ENCODE measurements around the gene AKAP1. TPM values are rescaled to one million over a fixed set of nuclear protein-coding genes. Genes with fewer than 3 reads are reported as not detected.
A peak's percentile ranks its signal among the peaks of the same experiment; 100 is the strongest.

Gene AKAP1
- total RNA-seq, 1 donor from 2014 or later, result 108 TPM

DNA sequence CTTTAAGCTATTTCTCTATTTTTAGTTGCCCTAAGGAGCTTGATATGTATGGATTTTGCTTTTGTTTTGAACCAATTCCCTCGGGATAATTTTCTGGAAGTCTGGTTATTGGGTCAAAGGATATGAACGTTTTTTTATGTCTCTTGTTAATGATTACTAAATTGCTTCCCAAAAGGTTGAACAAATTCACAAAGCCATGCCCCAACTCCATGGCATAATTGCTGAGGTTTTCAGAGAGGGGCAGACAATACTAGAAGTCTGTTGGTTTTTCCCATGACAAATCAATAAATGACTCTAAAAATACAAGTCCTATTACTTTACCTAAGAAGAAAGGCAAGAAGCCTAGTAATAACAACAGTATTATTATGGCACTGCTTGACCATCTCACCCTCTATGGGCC lies 11.4 kb upstream of the AKAP1 start:
- no peak for DNase-seq (ENCODE audit: low spot score)
- intact Hi-C loops (cut with DNase I), result no loop called here

DNA sequence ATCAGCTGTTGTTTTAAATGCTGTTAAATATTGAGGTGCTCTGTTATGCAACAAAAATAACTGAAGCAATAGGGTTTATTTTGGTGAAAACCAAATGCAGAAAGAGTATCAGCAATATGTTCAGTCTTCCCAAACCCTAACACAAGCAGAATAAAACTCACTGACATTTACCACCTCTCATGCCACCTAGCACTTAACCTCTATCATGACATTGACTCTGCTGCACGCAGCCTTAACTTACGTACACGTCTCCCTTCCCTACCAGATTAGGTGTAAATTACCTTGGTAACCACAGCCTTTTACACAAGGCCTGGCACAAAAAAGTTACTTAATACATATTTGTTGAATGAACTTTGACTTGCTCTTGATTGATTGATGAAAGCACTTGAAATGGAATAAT lies 9.9 kb upstream of the AKAP1 start:
- no peak for DNase-seq (ENCODE audit: low spot score)
- intact Hi-C loops (cut with DNase I), result no loop called here

DNA sequence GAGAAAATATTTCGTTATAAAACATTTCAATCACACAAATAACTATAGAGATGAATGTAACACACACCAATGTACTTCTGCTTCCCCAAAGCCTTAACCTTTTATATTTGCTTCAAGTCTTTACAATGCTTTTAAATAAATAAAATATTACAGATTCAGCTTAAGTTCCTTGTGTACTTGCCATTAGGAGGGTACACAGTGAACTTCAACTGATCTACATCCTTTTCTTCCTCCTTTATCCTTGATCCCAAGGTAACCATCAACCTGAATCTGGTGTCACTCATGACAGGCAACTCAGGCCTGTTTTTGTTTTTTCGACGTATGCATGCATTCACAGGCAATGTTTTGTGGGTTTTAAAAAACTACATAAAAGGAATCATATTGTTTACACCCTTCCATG lies 9.3 kb upstream of the AKAP1 start:
- no peak for DNase-seq (ENCODE audit: low spot score)
- intact Hi-C loops (cut with DNase I), result no loop called here

DNA sequence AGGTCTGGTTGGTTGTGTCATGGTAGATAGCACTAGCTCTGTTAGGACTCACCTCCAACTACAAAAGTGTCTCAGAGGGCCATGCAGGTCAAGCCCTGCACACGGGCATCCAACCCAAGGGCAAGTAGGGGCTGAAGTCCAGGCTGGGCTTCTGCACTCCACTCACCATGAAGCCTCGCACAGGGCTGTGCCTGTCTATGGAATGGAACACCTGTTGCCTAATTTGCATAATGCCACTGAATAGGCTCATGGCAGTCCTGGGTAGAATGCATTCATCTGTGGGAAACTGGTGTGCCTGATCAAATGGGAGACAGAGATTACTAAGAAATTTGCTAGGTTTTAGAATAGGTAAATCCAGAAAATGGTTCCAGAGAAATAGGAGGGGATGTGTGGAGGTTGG lies 8.0 kb upstream of the AKAP1 start:
- intact Hi-C loops (cut with DNase I), result no loop called here
- DNase-seq (ENCODE audit: low spot score), result no peak

DNA sequence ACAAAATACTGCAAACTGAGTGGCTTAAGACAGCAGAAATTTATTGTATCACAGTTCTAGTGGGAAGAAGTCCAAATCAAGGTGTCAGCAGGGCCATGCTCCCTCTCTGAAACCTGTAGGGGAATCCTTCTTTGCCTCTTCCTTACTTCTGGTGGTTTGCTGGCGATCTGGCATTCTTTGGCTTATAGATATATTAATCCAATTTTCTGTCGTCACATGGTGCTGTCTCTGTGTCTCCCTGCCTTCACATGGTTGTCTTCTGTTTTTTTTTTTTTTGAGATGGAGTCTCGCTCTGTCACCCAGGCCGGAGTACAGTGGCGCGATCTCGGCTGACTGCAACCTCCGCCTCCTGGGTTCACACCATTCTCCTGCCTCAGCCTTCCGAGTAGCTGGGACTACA lies 6.8 kb upstream of the AKAP1 start:
- no peak for DNase-seq (ENCODE audit: low spot score)
- intact Hi-C loops (cut with DNase I), result no loop called here

DNA sequence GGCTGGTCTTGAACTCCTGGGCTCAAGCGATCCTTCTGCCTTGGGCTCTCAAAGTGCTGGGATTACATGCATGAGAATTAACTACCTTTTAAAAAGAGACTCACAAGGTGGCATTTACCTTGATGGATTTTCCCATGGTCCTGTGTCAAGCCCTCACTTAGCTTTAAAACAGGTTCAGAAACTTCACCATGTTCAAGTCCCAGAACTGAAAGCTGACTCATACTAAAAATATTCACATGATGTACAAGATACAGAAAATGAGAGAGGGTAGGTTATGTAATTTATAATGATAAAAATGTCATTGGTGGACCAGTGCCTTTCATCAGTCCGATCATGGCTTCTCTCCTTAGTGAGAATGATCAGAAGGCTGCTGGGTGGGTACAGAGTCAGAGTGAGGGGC lies 4.3 kb upstream of the AKAP1 start:
- intact Hi-C loops (cut with DNase I), result no loop called here
- DNase-seq (ENCODE audit: low spot score), result no peak

DNA sequence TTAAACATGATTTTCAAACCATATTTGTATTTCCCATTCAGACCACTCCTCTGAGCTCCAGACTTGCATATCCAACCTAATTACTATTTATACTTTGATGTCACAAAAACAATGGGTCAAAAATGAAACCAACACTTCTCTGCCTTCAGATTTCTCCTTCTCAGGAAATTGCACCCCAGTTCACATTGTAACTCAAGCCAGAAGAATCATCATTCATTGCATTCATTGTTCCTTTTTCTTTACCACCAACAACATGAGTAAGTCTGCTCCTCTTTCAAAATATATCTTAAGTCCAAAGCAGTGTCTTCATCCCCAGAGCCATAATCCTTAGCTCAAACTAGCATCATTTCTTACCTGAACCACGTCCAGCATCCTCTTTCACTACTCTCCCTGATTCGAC lies 2.6 kb upstream of the AKAP1 start:
- no peak for DNase-seq (ENCODE audit: low spot score)
- intact Hi-C loops (cut with DNase I), result no loop called here

DNA sequence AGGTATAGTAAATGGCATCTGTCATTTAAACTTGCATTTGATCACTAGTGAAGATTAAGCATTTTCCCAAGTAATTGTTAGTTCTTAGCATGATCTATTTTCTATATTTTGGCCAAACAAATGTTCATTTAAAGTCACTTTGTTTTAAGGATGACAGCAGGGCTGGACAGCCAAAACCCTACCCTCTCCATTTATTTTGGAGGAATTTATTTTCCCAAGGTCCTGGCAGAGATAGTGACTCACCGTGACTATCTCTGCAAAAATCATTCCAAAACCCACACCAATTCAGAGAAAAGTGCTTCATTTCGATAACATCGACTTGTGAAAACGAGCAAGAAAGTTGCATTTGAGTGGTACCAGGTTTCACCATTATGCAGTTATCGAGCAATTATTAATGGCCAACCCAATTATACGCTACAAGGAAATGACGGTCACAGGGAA lies 665 bp upstream of the AKAP1 start:
- intact Hi-C loops (cut with DNase I), result loop anchor here (2.0 kb wide), 1 partner anchor 52 kb away; no protein-coding TSS in a partner anchor
- DNase-seq (ENCODE audit: low spot score), result no peak

DNA sequence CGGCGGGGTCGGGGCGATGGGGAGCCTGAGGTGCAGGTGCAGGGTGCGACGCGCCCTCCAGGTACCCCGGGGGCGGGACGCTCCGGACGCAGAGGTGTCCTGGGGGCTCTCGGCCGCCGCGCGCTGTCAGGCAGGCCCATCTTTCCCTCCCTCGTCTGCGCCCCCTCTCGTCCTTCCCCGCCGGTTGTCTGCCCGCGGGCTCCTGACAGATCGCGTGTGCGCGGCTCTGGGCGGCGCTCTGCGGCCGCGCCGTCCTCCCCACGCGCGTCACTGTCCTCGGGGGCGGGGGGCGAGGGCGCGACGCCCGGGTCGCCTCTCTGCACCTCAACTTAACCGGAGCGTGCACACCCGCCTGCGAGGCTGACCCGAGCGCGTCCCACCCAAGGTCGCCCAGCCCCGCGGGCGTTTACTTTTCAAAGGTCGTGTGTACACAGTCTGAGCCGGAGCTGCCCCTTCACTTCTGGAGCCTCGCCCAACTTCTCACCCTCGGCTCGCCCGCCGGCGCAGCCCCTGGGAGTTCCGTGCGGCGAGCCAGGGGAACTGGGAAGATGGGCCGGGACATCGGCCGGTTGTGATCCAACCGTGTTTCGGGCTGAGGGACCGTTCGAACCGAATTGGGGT lies 512 bp downstream of the AKAP1 start:
- intact Hi-C loops (cut with DNase I), result loop anchor here (2.0 kb wide), 1 partner anchor 53 kb away; no protein-coding TSS in a partner anchor

DNA sequence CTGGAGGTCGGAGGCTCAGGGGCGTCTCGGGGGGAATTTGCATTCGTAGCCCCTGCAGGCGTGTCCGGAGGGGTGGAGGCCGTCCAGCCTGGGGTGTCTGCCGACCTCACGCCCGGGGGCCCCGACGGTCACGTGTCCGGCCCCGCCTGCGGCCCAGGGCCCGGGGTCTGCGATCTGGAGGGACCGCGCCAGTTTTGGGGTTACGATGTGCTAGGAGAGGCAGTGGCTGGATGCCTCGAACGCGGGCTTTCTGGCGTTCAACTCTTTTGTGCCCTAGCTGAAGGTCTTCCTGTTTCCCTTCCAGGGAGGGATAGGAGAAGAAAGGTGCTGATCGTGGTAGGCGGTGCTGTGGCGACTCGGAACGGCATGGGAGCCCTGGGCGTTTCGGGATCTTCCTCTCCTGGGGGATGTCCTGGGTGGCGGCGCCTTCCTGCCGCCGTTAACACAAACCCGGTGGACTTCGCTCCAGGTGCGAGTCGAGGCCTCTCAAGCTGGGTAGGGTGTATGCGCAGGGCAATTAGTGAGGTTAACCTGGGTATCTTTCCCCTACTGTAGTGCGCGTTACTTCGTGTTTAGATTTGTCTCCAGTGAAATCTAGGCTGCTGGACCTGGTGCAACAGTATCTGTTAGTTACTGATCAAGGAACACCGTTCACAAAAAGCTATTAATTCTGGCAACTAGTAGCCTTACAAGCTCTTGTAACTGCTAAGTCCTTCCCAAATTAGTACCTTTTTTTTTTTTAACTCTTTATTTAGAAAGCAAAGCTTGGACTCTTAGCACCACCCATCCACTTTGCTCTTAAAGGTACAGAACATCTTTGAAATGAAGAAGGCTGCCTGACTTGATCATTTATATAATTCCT lies 1.3 kb downstream of the AKAP1 start:
- intact Hi-C loops (cut with DNase I), result no loop called here
- DNase-seq (ENCODE audit: low spot score), result no peak

More for the DNA sequence above, 512 bp downstream of the AKAP1 start:
- DNase-seq (ENCODE audit: low spot score), result no peak

DNA sequence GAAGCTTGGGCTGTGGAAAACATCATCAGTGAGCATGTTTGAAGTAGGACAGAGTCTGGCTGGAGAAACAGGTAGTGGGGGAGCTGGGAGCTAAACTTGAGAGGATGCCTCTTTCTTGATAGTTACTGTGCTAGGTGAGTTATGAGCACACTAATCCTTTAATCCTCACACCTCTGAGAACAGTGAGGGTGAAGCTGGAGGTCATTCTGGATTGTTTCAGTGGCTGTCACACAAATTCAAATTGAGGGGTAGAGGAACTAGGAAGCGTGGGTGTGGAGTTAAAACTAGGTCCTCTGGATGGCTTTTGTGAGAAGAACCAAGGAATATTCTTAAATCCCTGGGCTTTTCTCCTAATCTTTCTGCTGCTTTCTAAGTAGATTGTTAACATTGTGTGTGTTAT lies 3.3 kb downstream of the AKAP1 start:
- intact Hi-C loops (cut with DNase I), result no loop called here
- no peak for DNase-seq (ENCODE audit: low spot score)

DNA sequence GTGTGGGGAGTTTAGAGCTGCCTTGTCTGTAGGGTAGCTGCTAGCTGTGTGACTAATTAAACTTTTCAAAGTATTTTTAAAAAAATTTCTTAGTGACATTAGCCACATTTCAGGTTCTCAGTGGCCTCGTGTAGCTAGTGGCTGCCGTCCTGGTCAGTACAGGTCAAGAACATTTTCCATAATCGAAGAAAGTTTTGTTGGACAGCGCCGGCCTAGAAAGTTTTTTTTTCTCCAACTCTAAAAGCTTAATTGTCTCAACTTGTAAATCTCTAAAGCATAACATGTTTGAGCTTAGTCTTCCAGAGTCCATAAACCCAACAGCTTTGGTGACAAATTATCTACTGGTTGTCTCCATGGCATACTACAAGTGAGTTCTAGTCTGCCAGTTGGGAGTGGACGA lies 4.3 kb downstream of the AKAP1 start:
- DNase-seq (ENCODE audit: low spot score), result no peak
- intact Hi-C loops (cut with DNase I), result no loop called here

DNA sequence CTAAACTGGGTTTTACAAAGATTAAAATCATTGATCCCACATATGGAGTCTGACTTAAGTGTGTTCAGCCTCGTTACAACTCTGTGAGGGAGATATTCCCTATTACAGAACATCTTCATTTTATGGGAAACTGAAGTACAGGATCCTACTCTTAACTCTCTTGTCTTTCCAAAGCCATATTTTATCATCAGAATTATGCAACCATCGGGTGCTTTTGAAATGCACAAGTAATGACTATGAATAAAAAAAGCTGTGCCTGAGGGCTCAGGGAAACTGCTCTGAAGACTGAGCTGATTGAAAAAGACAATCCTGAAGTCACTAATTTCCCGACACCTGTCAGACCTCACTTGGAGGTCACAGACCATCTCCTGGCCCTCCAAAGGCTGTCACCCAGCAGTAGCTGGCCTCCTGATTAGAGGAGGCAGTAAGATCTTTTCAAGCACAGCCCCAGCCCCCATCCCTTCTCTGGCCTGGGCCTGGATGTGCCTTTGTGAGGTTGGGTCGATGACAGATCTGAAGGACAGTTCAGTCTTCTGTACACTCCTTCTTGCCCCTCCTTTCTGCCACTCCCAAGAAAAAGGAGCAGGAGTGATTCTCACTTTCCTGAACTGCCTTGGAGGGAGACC lies 5.6 kb downstream of the AKAP1 start:
- intact Hi-C loops (cut with DNase I), result loop anchor here (2.0 kb wide), 1 partner anchor 18 kb away; no protein-coding TSS in a partner anchor

DNA sequence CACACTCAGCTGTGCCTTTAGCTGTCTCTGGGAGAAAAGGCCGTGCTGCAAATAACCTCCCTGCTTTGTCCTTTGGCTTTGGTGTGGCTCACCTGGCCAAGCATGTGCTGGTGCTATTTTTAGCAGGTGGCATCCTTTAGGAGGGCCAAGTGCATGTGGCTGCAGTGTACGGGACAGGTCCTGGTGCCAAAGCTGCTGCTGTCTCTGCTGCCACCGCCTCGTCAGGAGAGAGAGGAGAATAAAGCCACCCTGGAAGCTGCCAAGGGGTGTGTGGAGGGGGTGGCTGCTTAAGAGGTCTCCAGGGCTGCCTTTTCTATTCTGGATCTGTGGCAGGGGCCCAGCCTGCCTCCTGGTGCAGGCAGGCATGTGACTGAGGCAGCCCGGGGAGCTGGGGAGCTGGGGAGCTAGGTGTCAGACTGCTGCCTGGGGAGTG lies 6.2 kb downstream of the AKAP1 start:
- intact Hi-C loops (cut with DNase I), result loop anchor here (2.0 kb wide), 1 partner anchor 18 kb away; no protein-coding TSS in a partner anchor
- DNase-seq (ENCODE audit: low spot score), result peak; percentile 92

More for the DNA sequence above, 5.6 kb downstream of the AKAP1 start:
- no peak for DNase-seq (ENCODE audit: low spot score)

DNA sequence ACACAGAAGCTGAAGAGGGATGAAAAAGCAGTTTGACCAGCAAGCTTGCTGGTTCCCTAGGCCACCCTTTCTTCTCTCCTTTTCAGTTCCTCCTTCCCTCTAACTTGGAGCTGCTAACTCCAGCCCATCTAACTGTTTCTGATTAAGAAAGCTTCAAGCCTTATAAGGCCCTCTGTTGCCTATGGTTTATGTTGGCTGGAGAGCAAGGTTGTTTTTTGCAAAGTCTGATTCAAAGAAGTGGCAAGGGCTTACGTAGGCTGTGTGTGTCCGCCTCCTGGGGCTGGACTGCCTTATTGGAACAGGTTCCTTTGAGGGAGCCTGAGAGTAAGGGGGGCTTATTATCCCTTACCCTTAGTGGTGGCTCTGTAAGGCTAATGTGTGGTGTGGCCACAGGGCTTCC lies 7.1 kb downstream of the AKAP1 start:
- DNase-seq (ENCODE audit: low spot score), result no peak
- intact Hi-C loops (cut with DNase I), result no loop called here

DNA sequence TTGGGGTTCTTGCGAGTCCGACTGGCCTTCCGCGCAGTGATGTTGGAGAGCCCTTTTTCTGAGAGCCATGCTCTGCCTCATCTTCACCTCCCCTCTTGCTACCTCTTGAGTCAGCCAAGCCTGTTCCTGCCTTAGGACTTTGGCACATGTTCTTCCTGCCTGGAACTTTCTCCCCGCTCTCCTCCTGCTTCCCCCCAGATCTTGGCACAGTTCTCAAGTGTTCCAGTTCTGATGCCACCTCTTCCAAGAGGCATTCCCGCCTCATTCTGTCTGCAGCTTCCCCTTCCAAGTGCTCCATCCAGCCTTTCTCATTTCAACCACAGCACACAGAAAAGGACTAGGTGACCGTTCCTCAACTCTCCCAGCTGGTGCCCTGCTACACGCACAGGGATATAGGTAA lies 7.7 kb downstream of the AKAP1 start:
- intact Hi-C loops (cut with DNase I), result no loop called here
- no peak for DNase-seq (ENCODE audit: low spot score)

DNA sequence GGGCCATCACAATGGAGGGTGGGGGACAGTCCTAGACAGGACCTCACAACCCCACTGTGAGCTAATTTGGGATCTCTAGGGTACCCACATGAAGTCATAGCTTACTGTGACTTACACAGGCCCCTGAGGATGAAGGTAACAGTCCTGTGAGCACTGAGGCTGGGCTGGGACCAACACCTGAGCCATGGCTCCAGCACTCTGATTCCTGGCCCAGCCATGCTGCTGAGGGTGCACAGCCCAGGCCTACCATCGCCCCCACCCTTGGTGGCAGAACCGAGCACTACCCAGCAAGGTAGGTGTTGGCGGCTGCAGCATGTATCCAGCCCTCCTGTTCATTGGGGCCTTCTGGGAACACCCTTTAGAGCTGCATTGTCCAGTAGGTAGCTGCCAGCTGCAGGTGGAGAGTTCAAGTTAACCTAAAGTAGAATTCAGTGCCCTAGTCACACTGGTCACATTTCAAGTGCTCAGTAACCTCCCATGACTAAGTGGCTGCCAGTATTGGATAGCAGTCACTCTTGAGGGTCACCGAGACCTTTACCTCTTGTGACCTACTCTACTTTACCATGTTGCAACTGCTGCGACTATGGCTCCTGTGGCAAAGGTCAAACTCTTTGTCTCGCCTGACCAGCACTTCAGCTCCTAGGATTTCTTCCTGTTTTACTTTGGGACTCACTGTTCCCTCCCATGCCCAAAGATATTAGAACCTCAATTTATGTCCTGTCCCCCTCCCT lies 11.6 kb downstream of the AKAP1 start:
- no peak for DNase-seq (ENCODE audit: low spot score)
- intact Hi-C loops (cut with DNase I), result no loop called here

DNA sequence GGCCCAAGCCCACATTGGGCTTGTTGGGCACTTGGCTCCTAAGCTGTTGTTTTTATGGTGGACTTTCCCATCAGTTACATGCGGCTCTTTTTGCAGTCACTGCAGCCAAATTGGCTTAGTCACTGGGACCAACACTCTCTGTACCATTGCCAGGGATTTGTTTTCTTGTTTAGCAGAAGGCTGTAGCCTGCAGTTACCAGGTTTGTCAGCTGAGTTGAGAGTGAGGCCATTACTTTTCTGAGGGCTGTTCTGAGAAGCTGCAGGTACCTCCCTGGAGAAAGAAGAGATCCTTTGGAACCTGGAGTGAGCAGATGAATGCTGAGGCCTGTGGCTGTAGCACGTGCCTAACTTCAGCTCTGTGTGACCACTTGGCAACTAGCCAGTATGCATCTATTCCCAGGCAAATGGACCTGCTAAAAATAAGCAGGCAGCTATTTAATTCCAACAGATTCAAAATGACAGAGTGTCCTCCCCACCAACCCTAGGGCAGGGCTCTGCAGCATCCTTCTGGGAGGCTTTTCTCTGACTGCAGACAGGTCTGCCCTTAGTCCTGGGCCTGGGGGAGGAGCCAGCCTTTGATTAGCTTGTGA lies 12.9 kb downstream of the AKAP1 start:
- intact Hi-C loops (cut with DNase I), result loop anchor here (1.0 kb wide), 1 partner anchor 11 kb away; no protein-coding TSS in a partner anchor
- DNase-seq (ENCODE audit: low spot score), result no peak

DNA sequence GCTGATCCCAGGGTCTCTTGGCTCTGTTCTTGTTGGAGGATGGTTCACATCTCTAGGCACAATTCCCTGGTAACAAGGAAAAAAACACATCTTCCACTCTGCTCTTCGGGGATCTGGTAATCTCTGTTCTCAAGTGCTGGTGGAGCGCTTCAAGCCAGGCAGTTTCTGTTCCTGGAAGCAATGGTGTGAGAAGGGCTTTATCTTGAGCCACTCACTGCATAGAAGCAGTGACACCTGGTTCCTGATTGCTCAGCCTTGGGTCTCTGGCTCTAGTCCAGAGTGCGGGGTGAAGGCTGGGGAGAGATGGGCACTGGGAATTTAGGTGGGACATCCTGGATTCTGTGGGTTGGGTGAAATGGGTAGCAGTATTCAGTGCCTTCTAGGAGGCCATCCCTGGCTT lies 14.1 kb downstream of the AKAP1 start:
- intact Hi-C loops (cut with DNase I), result no loop called here

More for the DNA sequence above, 14.1 kb downstream of the AKAP1 start:
- no peak for DNase-seq (ENCODE audit: low spot score)
